Uterus (tissue), 4 donors: ENCODE results near the gene CTDSP2. TPM values are rescaled to one million over a fixed set of nuclear protein-coding genes. Genes with fewer than 3 reads are reported as not detected.

Source experiments
- DNase-seq, 2 donors: peaks; one replicate each; pipeline ENCODE4 v3.0.0-alpha.2; 2019 to 2020
- H3K27ac ChIP-seq, 2 donors: fragments of 200-600 bp; sonication (generic); 1 replicate in 1 of 2; 2 replicates in 1 of 2; pipeline ENCODE4 v1.5.1; 2016 to 2018
- H3K27me3 ChIP-seq, 2 donors: fragments of 200-600 bp; sonication (generic); one replicate each; pipeline ENCODE4 v1.5.1; 2018 to 2019; ENCODE audit warnings: control low read depth in 1 of 2
- H3K36me3 ChIP-seq, 2 donors: fragments of 200-600 bp; sonication (generic); one replicate each; pipeline ENCODE4 v1.5.1; 2019; ENCODE audit warnings: control low read depth in 1 of 2
- H3K4me1 ChIP-seq, 2 donors: fragments of 200-600 bp; sonication (generic); one replicate each; pipeline ENCODE4 v1.5.1; 2018 to 2019; ENCODE audit warnings: control low read depth in 1 of 2
- H3K4me3 ChIP-seq, 2 donors: fragments of 200-600 bp; sonication (generic); 1 replicate in 1 of 2; 2 replicates in 1 of 2; pipeline ENCODE4 v1.5.1; 2018 to 2019; ENCODE audit warnings: mild to moderate bottlenecking in 1 of 2
- H3K9me3 ChIP-seq, 2 donors: fragments of 200-600 bp; sonication (generic); one replicate each; pipeline ENCODE4 v1.5.1; 2019; ENCODE audit warnings: control low read depth in 1 of 2
- CTCF ChIP-seq, 4 experiments: fragments of 200-600 bp in 2 of 4; fragments of 450-650 bp in 2 of 4; sonication (generic) in 2 of 4; IDR thresholded peaks; one replicate each; pipeline ENCODE4 v1.5.1; 2016 to 2019; ENCODE audit warnings: antibody characterized with exemption in 4 of 4, mild to moderate bottlenecking in 2 of 4, moderate library complexity in 1 of 4
- POLR2A ChIP-seq, 2 donors: fragments of 450-650 bp; IDR thresholded peaks; one replicate each; pipeline ENCODE4 v1.6.1; 2016; ENCODE audit warnings: antibody characterized with exemption in 2 of 2, mild to moderate bottlenecking in 1 of 2, moderate library complexity in 1 of 2
- intact Hi-C: fragments of 100-400 bp; cut with DNase I; formaldehyde crosslinking; loops from one replicate; pipeline ENCODE4 v1.15.1; 2023; ENCODE audit warnings: low total_unique reads
- total RNA-seq, 4 donors: library from RNA; depleted of rRNA in 3 of 4; stranded (reverse); fragments of >200 nt in 3 of 4; gene quantifications; one replicate each; pipeline versions ENCODE4 v1.1.0 to v1.2.4, GENCODE V29; 2014 to 2023
- donor health status: DM: yes; HTN: yes; CAD: no.

CTDSP2 gene
- total RNA-seq, 4 donors from 2014 or later: 66.2 to 212 (median 90.9) TPM

GRCh38 chr12:57806677-57807076 is 39.9 kb downstream of the CTDSP2 start:
- Histone ChIP-seq H3K36me3 (no peaks in the 10 kb centered on the region), H3K4me3 (no peak overlapping the region), H3K27ac (no peak overlapping the region), H3K4me1 (no peaks in the 10 kb centered on the region), H3K27me3 (no peaks in the 10 kb centered on the region), H3K9me3 (no peaks in the 10 kb centered on the region)
- TF ChIP-seq CTCF (IDR thresholded peaks at IDR 0.05): no peak
- TF ChIP-seq POLR2A (IDR thresholded peaks at IDR 0.05): no peak
- DNase-seq: no peak
- intact Hi-C loops: no loop called here

- no peak overlapping the region for H3K27ac ChIP-seq
- DNase-seq: peak in 1 of 2 donors; percentile 45
- H3K36me3 ChIP-seq: no peaks in the 10 kb centered on the region
Measured at GRCh38 chr12:57803319-57803893, 43.1 kb downstream of the CTDSP2 start.

GRCh38 chr12:57802607-57803006 is 43.9 kb downstream of the CTDSP2 start:
- Histone ChIP-seq H3K4me1 (no peaks in the 10 kb centered on the region), H3K36me3 (no peaks in the 10 kb centered on the region), H3K27me3 (no peaks in the 10 kb centered on the region), H3K4me3 (no peak overlapping the region), H3K9me3 (no peaks in the 10 kb centered on the region), H3K27ac (no peak overlapping the region)
- intact Hi-C loops: no loop called here
- DNase-seq: no peak
- no peak for TF ChIP-seq CTCF (IDR thresholded peaks at IDR 0.05)
- no peak for TF ChIP-seq POLR2A (IDR thresholded peaks at IDR 0.05)

More at GRCh38 chr12:57803319-57803893, 43.1 kb downstream of the CTDSP2 start:
- no peak for TF ChIP-seq POLR2A (IDR thresholded peaks at IDR 0.05)
- peak; percentile 60 to 81 (median 78) for TF ChIP-seq CTCF (IDR thresholded peaks at IDR 0.05)
- Histone ChIP-seq H3K9me3 (no peaks in the 10 kb centered on the region), H3K4me3 (no peak overlapping the region), H3K4me1 (no peaks in the 10 kb centered on the region), H3K27me3 (no peaks in the 10 kb centered on the region)
- intact Hi-C loops: no loop called here

GRCh38 chr12:57800965-57801364 is 45.6 kb downstream of the CTDSP2 start:
- no peaks in the 10 kb centered on the region for H3K27me3 ChIP-seq
- H3K4me1 ChIP-seq: no peaks in the 10 kb centered on the region
- no peak overlapping the region for H3K4me3 ChIP-seq
- intact Hi-C loops: no loop called here
- H3K36me3 ChIP-seq: no peaks in the 10 kb centered on the region
- TF ChIP-seq POLR2A (IDR thresholded peaks at IDR 0.05): no peak
- TF ChIP-seq CTCF (IDR thresholded peaks at IDR 0.05): no peak
- H3K9me3 ChIP-seq: no peaks in the 10 kb centered on the region
- H3K27ac ChIP-seq: no peak overlapping the region
- no peak for DNase-seq

- no peaks in the 10 kb centered on the region for H3K4me1 ChIP-seq
- H3K4me3 ChIP-seq: no peak overlapping the region
- no peaks in the 10 kb centered on the region for H3K9me3 ChIP-seq
- TF ChIP-seq POLR2A (IDR thresholded peaks at IDR 0.05) (no peak), CTCF (IDR thresholded peaks at IDR 0.05) (no peak)
- H3K36me3 ChIP-seq: no peaks in the 10 kb centered on the region
- no peak for DNase-seq
- H3K27me3 ChIP-seq: no peaks in the 10 kb centered on the region
- intact Hi-C loops: no loop called here
- no peak overlapping the region for H3K27ac ChIP-seq
Measured at GRCh38 chr12:57797933-57798332, 48.6 kb downstream of the CTDSP2 start.
